Pancreas (tissue), 10 donors: Measurements from ENCODE around the gene OR8K3. TPM values are rescaled to one million over a fixed set of nuclear protein-coding genes. Genes with fewer than 3 reads are reported as not detected.

Experiments used
- ATAC-seq, 4 donors: fragments of 200-7000 bp; cut with Tn5 transposase; one replicate each; pipeline versions ENCODE4 v1.8.0 to v1.9.1; 2020; ENCODE audit warnings: mild to moderate bottlenecking in 4 of 4, moderate library complexity in 4 of 4
- DNase-seq, 6 donors: peaks; one replicate each; pipeline ENCODE4 v3.0.0-alpha.2; 2020
- FAIRE-seq: peaks from 2 replicates; lab custom pipeline; 2012; peaks lifted over from hg19 to GRCh38; lab: Jason Lieb, UNC
- H3K27ac ChIP-seq, 4 donors: fragments of 200-600 bp; sonication (generic); 1 replicate in 3 of 4; 2 replicates in 1 of 4; pipeline versions ENCODE4 v1.5.0 to v1.8.0; 2020
- H3K27me3 ChIP-seq, 4 donors: fragments of 200-600 bp; one replicate each; pipeline ENCODE4 v1.8.0; 2021
- H3K36me3 ChIP-seq, 3 donors: fragments of 200-600 bp; sonication (generic) in 1 of 3; one replicate each; pipeline versions ENCODE4 v1.5.0 to v1.8.0; 2020 to 2021
- H3K4me1 ChIP-seq, 3 donors: fragments of 200-600 bp; one replicate each; pipeline ENCODE4 v1.8.0; 2021
- H3K4me3 ChIP-seq, 4 donors: fragments of 200-600 bp; sonication (generic) in 2 of 4; one replicate each; pipeline versions ENCODE4 v1.5.0 to v1.8.0; 2020 to 2021
- H3K9me3 ChIP-seq, 4 donors: fragments of 200-600 bp; one replicate each; pipeline ENCODE4 v1.8.0; 2021
- WGBS, 2 donors: extraction: QIAGEN DNeasy Blood & Tissue Kit; methylation state at CpG; one replicate each; pipeline ENCODE4 v1.1.7; 2013; 5-methylcytosine and 5-hydroxymethylcytosine counted together
- intact Hi-C, 3 donors: fragments of 100-400 bp; cut with DNase I; formaldehyde crosslinking; loops; one replicate each; pipeline versions ENCODE4 v1.11.1 to v1.14.2; 2022
- polyA plus RNA-seq, 2 donors: library from polyadenylated mRNA; stranded (reverse); fragments of 200-250 nt; gene quantifications; one replicate each; pipeline ENCODE4 v1.2.3, GENCODE V29; 2013
- total RNA-seq, 6 donors: library from RNA; stranded (reverse); fragmentation: NEBNext Ultra II Directional in 4 of 6; extraction: Animal tissue kit (Norgen Biotek cat#: 25700) in 4 of 6; gene quantifications; one replicate each; pipeline versions ENCODE4 v1.2.1 to v1.2.4, GENCODE V29; 2021 to 2023
- TF ChIP-seq, protein P1 (sequence below), 4 donors: fragments of 200-600 bp; sonication (generic) in 3 of 4; IDR thresholded peaks; one replicate each; pipeline versions ENCODE4 v1.5.0 to v1.8.0; 2021; ENCODE audit warnings: antibody characterized with exemption in 4 of 4
- donor health status: healthy with polysubstance abuse.
- donor health status: DM: no; HTN: no; CAD: no; lungs with moderate emphysema.
- donor health status: DM: no; HTN: no; CAD: no.
- donor health status: control.
- donor health status: control.
- donor health status: Bipolar disorder and iron deficiency.
- donor health status: DM: yes; HTN: yes; CAD: no.
- donor health status: DM: no; HTN: no; CAD: no.
- donor health status: DM: no; HTN: no; CAD: no.
- donor health status: DM: yes; HTN: yes; CAD: no.

OR8K3 gene
- total RNA-seq (not detected), polyA plus RNA-seq (not detected)

- intact Hi-C loops = no loop called here
- FAIRE-seq (no peak), DNase-seq (no peak), ATAC-seq (no peak)
- Histone ChIP-seq H3K4me1 (no peaks in the 10 kb centered on the region), H3K9me3 (no peaks in the 10 kb centered on the region), H3K27me3 (no peaks in the 10 kb centered on the region), H3K27ac (no peak within 1 kb of the TSS), H3K36me3 (no peaks in the 10 kb centered on the region), H3K4me3 (no peak within 1 kb of the TSS)
- TF ChIP-seq, protein P1, sequence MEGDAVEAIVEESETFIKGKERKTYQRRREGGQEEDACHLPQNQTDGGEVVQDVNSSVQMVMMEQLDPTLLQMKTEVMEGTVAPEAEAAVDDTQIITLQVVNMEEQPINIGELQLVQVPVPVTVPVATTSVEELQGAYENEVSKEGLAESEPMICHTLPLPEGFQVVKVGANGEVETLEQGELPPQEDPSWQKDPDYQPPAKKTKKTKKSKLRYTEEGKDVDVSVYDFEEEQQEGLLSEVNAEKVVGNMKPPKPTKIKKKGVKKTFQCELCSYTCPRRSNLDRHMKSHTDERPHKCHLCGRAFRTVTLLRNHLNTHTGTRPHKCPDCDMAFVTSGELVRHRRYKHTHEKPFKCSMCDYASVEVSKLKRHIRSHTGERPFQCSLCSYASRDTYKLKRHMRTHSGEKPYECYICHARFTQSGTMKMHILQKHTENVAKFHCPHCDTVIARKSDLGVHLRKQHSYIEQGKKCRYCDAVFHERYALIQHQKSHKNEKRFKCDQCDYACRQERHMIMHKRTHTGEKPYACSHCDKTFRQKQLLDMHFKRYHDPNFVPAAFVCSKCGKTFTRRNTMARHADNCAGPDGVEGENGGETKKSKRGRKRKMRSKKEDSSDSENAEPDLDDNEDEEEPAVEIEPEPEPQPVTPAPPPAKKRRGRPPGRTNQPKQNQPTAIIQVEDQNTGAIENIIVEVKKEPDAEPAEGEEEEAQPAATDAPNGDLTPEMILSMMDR (IDR thresholded peaks at IDR 0.05) = no peak
Observed at GRCh38 chr11:56314844-56315243, at the start of gene OR8K3. TSS of gene OR8K3 (plus strand) at chr11:56315144. CDS start at chr11:56318307, 3,163 bp downstream.

DNA sequence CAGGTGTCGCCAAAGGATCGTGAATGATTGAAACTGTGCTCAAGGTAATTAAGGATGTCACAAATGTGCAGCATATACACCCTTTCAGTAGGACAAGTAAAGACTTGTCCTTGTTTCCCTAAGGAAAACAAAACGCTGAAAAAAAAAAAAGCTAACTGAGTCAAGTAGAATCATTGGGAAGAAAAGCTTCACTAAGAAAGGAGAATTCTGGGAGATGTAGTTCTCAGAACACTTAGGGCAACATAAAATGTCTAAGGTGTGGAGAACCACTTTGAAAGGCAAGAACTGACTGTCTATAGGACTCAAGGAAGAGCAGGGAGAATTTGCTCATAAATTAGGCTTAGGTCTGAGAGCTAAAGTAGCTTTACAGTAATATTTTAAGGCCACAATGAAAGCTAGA is 43.9 kb upstream of the OR8K3 start:
- Histone ChIP-seq H3K27me3 (no peaks in the 10 kb centered on the region), H3K4me1 (no peaks in the 10 kb centered on the region), H3K9me3 (no peaks in the 10 kb centered on the region), H3K36me3 (no peaks in the 10 kb centered on the region), H3K27ac (no peak overlapping the region), H3K4me3 (no peak overlapping the region)
- ATAC-seq (no peak), DNase-seq (no peak), FAIRE-seq (no peak)
- intact Hi-C loops = no loop called here
- 57 to 58% methylated on average over 3 of the region's 3 CpGs for WGBS, 2 donors
- TF ChIP-seq, protein P1 (IDR thresholded peaks at IDR 0.05) = no peak

GRCh38 chr11:56273854-56274253 is 41.1 kb upstream of the OR8K3 start, which contains the start of gene OR5T1:
TSS of gene OR5T1 (plus strand) at chr11:56274154. CDS start at chr11:56275639, 1,485 bp downstream.
- no peaks in the 10 kb centered on the region for H3K9me3 ChIP-seq
- TF ChIP-seq, protein P1 (IDR thresholded peaks at IDR 0.05) = no peak
- intact Hi-C loops = no loop called here

GRCh38 chr11:56292154-56292553 is 22.8 kb upstream of the OR8K3 start, which contains the start of gene OR8H1:
TSS of gene OR8H1 (minus strand) at chr11:56292254. CDS start at chr11:56291062, 1,192 bp downstream.
- DNase-seq (no peak), FAIRE-seq (no peak), ATAC-seq (no peak)
- intact Hi-C loops = no loop called here
- H3K36me3 ChIP-seq = no peaks in the 10 kb centered on the region
- TF ChIP-seq, protein P1 (IDR thresholded peaks at IDR 0.05) = no peak
- H3K4me1 ChIP-seq = no peaks in the 10 kb centered on the region
- no peak within 1 kb of the TSS for H3K4me3 ChIP-seq
- H3K9me3 ChIP-seq = no peaks in the 10 kb centered on the region
- H3K27me3 ChIP-seq = no peaks in the 10 kb centered on the region
- no peak within 1 kb of the TSS for H3K27ac ChIP-seq
- 52% methylated on average over 2 of the region's 2 CpGs for WGBS, 2 donors

More at GRCh38 chr11:56273854-56274253, 41.1 kb upstream of the OR8K3 start, which contains the start of gene OR5T1:
- Histone ChIP-seq H3K4me1 (no peaks in the 10 kb centered on the region), H3K27ac (no peak within 1 kb of the TSS), H3K4me3 (no peak within 1 kb of the TSS), H3K27me3 (no peaks in the 10 kb centered on the region), H3K36me3 (no peaks in the 10 kb centered on the region)
- DNase-seq (no peak), ATAC-seq (no peak), FAIRE-seq (no peak)

DNA sequence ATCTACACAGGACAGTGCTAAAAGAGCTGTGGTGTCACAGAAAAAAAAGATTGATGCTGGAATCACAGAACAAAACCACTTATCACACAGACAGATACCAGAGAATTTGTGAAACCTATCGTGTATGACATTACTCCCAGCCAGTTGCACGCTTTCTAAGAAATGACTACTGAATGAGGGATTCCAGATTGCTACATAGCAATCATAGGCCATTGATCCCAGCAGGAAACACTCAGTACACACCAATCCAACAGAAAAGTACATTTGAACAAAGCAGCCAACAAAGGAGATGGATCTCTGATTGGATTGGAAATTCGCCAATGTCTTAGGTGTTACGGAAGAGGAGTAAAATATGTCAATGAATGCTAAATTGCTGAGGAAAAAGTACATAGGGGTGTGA is 18.0 kb upstream of the OR8K3 start:
- FAIRE-seq (no peak), ATAC-seq (no peak), DNase-seq (no peak)
- H3K4me1 ChIP-seq = no peaks in the 10 kb centered on the region
- no peak overlapping the region for H3K4me3 ChIP-seq
- intact Hi-C loops = no loop called here
- TF ChIP-seq, protein P1 (IDR thresholded peaks at IDR 0.05) = no peak
- no peaks in the 10 kb centered on the region for H3K36me3 ChIP-seq
- H3K27me3 ChIP-seq = no peaks in the 10 kb centered on the region
- H3K27ac ChIP-seq = no peak overlapping the region
- 60 to 71% methylated on average over 4 of the region's 4 CpGs for WGBS, 2 donors
- H3K9me3 ChIP-seq = no peaks in the 10 kb centered on the region
